HG03139 (cell line): ENCODE results near the gene RGL2.
"Not testable (repeated sequence)": the region's sequence is repeated elsewhere in the genome, so short reads cannot be mapped to it uniquely, and the experiment has no call there.

Experiments used
- ATAC-seq: cut with Tn5 transposase; IDR thresholded peaks from one replicate; pipeline ENCODE4 v1.9.1; 2021; ENCODE audit not compliant: unreplicated experiment

RGL2 gene

GRCh38 chr6:33294086-33294823 is 4.5 kb downstream of the RGL2 start:
- ATAC-seq: no peak

DNA sequence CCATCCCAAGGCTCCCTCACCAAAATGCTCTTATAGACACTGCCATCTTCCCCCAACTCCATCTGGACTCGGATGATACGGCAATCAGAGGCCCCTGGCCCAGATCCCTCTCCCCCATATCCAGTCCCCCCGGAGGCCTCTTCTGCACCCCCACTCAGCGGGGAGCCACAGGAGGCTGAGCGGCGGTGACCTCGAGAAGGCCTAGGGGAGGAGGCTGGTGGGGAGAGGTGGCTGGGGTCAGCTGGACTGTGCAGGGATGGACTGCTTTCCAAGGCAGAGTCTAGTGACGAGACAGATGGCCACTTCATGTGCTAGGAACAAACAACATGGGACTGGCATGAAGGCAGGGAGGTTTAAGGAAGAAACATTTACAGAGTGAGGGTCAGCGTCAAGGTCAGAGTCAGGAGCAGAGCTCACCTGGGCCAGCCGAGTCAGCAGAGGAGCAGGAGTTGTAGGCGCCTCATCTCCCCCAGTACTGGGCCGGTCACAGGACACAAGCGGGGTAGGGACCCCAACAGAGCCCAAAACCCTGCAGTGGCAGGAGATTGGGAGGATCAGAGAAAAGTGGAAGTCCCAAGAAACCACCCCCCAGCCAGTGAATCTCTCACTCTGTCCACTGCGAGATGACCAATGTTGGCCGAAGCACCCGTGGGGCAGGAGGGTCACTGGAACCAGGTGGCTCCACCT is 5.6 kb downstream of the RGL2 start:
- ATAC-seq: no peak

GRCh38 chr6:33290459-33290858 is 8.3 kb downstream of the RGL2 start:
- no peak for ATAC-seq

- ATAC-seq: peak; percentile 18
Observed at GRCh38 chr6:33289784-33290315, 8.9 kb downstream of the RGL2 start.

GRCh38 chr6:33288921-33289783 is 9.6 kb downstream of the RGL2 start, which contains the start of the genes PFDN6 and WDR46:
PFDN6 (plus strand) TSS chr6:33289601; CDS start chr6:33289857, 256 bp downstream.
WDR46 (minus strand) TSS chr6:33289239; CDS start chr6:33289170, 69 bp downstream.
- peak; percentile 74 for ATAC-seq

GRCh38 chr6:33288141-33288920 is 10.4 kb downstream of the RGL2 start:
- peak; percentile 4 for ATAC-seq

GRCh38 chr6:33286946-33287914 is 11.5 kb downstream of the RGL2 start:
- no peak for ATAC-seq

DNA sequence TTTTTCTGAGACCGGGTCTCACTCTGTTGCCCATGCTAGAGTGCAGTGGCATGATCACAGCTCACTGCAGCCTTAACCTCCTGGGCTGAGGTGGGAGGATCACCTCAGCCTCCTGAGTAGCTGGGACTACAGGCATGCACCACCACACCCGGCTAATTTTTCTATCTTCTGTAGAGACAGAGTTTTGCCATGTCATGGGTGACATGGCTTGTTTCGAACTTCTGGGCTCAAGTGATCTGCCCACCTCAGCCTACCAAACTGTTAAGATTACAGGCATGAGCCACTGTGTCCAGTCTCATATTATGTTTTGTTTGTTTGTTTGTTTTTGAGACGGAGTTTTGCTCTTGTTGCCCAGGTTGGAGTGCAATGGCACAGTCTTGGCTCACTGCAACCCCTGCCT is 13.5 kb downstream of the RGL2 start:
- ATAC-seq: not testable (repeated sequence)

- no peak for ATAC-seq
Observed at GRCh38 chr6:33280539-33280938, 18.2 kb downstream of the RGL2 start.

GRCh38 chr6:33279971-33280511 is 18.7 kb downstream of the RGL2 start:
- no peak for ATAC-seq

DNA sequence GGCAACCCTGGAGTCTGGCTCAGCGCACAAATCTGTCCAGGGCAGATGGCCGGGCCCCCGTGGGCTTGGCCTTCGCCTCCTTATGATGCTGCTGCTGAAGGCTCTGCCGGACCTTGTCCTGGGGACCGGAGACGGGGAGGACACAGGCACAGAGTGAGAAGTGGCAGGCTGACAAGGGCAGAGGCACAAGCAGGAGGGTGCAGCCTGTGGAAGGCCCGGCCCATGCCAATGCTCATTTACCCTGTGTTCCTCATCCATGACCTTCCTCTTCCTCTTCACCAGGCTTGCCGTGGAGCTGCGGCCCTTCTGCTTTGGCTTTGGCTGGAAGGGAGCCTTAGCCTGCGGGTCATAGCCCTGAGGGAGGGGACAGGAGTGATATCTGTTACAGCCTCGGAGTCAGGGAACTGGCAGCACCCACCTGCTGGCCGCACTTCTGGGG is 19.5 kb downstream of the RGL2 start:
- ATAC-seq: no peak

GRCh38 chr6:33278810-33279209 is 19.9 kb downstream of the RGL2 start:
- ATAC-seq: no peak

GRCh38 chr6:33278392-33278741 is 20.4 kb downstream of the RGL2 start:
- no peak for ATAC-seq

DNA sequence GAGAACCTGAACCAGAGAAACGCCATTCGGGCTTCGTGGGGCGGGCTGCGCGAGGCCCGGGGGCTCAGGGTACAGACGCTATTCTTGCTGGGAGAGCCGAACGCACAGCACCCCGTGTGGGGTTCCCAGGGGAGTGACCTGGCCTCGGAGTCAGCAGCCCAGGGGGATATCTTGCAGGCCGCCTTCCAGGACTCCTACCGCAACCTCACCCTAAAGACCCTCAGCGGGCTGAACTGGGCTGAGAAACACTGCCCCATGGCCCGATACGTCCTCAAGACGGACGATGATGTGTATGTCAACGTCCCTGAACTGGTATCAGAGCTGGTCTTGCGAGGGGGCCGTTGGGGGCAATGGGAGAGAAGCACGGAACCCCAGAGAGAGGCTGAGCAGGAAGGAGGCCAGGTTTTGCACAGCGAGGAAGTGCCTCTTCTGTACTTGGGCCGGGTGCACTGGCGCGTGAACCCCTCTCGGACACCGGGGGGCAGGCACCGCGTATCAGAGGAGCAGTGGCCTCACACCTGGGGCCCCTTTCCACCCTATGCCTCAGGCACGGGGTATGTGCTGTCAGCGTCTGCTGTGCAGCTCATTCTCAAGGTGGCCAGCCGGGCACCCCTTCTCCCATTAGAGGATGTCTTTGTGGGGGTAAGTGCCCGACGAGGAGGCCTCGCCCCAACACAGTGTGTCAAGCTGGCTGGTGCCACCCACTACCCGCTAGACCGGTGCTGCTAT is 20.9 kb downstream of the RGL2 start:
- no peak for ATAC-seq

DNA sequence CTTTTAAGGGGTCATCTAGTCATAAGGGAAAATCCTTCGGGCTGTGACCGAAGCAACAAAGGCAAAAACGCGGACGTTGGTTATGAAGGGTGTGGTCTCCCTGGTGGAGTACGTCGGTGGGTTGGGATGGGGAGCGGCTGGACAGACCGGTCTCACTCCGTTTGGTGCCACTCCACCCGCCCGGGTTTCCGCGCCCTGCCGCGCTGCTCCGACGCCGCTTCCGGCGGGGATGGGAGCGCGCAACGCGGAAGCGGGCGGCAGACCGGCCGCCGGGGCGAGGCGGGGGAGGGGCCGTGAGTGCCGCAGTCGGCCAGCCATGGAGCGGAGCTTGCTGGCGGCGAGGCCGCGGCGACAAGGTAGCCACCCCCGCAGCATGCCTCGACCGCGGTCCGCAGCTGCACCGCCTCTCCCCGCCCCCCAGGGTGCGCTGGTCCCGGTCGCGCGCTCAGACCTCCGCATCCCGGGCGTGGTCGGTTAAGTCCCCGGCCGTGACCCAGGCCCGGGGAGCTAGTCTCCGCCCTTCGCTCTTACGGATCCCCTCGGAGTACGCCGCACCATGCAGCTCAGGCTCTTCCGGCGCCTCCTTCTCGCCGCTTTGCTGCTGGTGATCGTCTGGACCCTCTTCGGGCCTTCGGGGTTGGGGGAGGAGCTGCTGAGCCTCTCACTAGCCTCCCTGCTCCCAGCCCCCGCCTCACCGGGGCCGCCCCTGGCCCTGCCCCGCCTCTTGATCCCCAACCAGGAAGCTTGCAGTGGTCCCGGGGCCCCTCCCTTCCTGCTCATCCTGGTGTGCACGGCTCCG is 21.7 kb downstream of the RGL2 start, which contains the start of gene B3GALT4:
Gene B3GALT4 (plus strand): TSS at position 260 of the 799 bp plus-strand sequence. CDS start 297 bp downstream, at position 557.
- ATAC-seq: peak; percentile 53

- no peak for ATAC-seq
Observed at GRCh38 chr6:33276581-33276863, 22.2 kb downstream of the RGL2 start.

DNA sequence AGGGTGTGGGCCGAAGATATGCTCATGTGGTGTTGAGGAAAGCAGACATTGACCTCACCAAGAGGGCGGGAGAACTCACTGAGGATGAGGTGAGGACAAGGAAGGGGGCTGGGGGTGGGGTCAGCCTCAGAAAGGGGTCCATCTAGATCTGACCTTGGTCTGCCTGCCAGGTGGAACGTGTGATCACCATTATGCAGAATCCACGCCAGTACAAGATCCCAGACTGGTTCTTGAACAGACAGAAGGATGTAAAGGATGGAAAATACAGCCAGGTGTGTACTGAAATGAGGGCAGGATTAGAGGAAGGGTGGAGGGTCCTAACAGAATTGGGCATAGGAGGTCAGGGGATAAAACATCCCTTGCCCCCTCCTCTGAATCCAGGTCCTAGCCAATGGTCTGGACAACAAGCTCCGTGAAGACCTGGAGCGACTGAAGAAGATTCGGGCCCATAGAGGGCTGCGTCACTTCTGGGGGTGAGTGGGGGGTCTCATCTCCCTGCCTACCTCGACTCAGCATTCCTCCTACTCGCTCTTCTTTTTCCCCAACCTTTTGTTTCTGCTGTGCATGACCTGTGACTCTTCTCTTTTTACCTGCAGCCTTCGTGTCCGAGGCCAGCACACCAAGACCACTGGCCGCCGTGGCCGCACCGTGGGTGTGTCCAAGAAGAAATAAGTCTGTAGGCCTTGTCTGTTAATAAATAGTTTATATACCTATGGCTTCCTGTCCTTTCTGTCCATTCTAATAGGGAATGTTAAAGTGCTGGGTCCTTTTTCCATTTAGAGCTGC is 22.8 kb downstream of the RGL2 start:
- not testable (repeated sequence) for ATAC-seq
